HS-27A (cell line): ENCODE measurements around the gene C1QTNF12.
A peak's percentile ranks its signal among the peaks of the same experiment; 100 is the strongest.

Source experiments
- DNase-seq: peaks from one replicate; pipeline ENCODE4 v3.0.0-alpha.2; 2012; ENCODE audit warnings: low read depth, missing footprints

C1QTNF12 gene

DNA sequence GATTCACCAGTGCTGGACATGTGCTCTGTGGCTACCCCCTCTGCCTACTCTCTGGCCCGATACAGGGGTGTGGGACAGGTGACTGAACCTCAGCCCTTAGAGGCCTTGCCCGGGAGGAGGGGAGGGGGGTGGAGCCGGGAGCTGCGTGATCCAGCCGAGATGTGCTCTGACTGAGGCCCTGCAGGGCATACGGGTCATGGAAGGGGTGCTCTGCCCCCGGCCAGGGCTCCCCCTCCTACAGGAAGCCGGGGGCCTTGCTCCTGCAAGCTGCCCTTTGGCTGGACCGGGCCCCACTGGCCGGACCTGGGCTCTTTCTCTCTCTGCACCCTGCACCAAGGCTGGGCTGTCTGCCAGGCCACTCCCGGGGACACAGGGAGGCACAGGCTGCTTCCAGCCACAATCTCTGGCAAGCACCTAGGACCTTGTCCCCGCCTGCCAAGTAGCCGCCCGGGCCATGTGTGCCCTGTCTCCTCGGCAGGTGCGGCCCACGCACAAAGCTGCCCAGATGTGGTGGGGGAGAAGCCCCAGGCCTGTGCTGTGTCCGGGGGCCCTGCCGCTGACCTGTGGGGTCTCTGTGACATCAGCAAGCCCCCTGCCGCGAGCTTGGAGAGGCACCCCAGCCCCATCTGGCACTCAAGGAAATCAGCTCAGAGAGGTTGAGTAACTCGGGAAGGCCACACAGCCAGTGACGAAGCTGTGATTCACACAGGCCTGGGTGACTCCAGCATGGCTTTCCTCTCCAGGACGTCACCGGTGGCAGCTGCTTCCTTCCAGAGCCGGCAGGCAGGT lies 35.2 kb upstream of the C1QTNF12 start:
- no peak for DNase-seq

- DNase-seq: no peak
Observed at GRCh38 chr1:1280782-1281481, 34.4 kb upstream of the C1QTNF12 start.

DNA sequence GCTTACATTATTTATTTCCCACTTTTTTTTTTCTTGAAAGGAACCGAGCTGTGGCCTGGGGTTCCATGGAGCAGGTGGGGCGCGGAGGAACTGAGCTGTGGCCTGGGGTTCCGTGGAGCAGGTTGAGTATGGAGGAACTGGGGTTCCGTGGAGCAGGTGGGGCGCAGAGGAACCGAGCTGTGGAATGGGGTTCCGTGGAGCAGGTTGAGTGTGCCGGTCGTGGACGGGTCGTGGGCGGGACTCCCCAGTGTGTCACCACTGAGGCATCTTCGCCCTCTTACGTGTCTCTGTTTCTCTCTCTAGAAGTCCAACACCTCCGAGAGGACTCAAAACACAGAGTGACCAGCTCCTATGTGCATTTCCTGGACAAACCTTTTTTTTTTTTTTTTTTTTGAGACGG lies 32.5 kb upstream of the C1QTNF12 start:
- no peak for DNase-seq

- DNase-seq: no peak
Observed at GRCh38 chr1:1278620-1279019, 32.1 kb upstream of the C1QTNF12 start.

- no peak for DNase-seq
Observed at GRCh38 chr1:1275836-1276235, 29.3 kb upstream of the C1QTNF12 start.

DNA sequence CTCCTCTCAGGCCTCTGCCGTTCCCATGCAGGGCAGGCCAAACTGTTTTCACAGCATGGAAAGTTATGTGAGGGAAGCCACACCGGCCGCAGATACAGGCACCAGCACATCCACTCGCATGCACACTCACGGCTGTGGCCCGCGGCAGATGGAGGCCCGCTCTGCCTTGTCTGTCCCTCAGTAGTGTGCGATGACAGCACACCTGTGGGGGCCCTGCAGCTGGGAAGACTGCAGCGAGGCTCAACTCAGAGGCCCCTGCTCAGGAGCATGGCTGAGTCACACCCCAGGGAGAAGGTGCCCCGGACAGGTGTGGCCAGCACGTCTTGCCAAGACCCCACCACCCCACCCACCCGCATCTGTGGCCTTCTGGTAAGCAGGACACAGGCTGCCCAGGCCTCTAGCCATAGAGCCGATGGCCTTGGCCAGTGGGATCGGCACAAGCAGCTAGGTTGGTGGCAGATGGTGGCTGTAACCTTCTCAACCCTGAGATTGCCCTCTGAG lies 28.5 kb upstream of the C1QTNF12 start:
- no peak for DNase-seq

GRCh38 chr1:1274299-1274930 lies 27.9 kb upstream of the C1QTNF12 start:
- no peak for DNase-seq

- peak; percentile 61 for DNase-seq
Observed at GRCh38 chr1:1273512-1274298, 27.2 kb upstream of the C1QTNF12 start, which contains the start of gene UBE2J2. Gene UBE2J2 (minus strand): TSS chr1:1273854. CDS start chr1:1267992, 5,862 bp downstream.

- DNase-seq: no peak
Observed at GRCh38 chr1:1273209-1273511, 26.6 kb upstream of the C1QTNF12 start.

DNA sequence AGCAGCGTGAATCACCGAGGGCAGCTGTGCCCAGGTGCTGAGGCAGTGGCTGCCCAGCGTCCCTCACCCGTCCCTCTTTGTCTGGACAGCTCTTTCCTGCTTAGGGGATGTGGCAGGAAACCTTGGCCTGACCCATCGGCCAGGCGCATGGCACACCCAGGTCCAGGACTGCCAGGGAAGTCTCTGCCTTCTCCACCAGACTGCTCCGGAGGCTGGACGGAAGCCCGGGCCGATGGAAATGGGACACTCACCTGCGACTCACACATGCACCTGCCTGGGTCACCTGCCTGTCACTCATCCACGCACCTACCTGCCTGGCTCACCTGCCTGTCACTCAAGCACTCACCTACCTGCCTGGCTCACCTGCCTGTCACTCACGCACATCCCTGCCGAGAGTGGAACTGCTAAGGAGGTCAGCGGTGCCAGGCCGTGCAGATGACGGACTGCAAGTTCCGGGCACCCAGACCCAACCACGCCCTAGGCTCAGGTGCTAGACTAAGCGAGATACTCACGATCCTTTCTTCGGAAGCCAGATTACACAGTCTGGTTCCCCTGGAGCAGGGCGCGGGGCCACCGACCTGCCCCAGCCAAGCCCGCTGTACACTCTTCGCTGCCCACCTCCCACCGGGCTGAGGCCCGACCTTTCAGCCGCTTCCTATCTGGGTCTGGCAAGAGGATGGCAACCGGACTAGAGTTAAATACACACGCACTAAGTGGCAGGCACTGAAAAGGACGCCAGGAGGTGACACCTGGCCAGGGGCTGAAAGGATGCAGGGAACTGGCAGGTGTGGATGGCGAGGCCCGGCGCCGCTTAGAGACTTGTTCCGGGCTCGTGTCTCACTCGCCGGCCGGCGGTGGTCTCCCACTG lies 26.1 kb upstream of the C1QTNF12 start:
- DNase-seq: no peak

DNA sequence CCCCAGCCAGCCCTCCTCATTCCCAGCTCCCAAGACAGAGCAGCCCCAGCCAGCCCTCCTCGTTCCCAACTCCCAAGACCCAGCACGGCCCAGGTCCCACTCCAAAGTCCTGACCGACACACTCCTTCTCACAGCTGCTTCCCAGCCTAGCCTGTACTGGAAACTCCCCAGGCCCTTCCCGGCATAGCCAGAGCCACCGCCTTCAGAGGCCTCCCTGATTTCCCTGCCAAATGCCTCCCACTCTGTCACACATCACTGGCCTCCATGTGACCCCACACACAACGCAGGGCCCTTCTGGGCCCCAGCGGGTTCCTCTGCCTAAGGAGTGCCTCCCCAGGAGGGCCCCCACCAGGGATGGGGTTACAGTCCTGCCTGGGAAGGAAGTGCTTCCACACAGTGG lies 24.3 kb upstream of the C1QTNF12 start:
- no peak for DNase-seq

DNA sequence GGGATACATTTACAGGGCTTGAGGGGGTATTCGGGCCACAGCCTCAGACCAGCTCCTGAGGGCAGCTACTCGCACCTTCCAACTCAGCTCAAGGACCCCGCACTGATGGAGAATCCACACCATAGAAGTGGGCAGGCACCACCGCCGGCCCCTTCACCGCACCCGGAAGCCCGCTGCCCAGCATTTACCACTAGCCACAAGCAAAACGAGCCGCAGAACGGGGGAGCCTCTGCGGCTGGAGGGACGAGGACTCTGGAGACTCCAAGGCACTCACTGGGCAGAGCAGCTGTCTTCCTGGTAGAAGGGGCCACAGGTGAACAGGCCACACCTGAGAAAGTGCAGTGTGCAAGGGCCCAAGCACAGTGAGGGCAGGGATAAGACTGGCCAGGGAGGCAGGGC lies 21.8 kb upstream of the C1QTNF12 start:
- DNase-seq: no peak

- no peak for DNase-seq
Observed at GRCh38 chr1:1267488-1268283, 21.2 kb upstream of the C1QTNF12 start.

DNA sequence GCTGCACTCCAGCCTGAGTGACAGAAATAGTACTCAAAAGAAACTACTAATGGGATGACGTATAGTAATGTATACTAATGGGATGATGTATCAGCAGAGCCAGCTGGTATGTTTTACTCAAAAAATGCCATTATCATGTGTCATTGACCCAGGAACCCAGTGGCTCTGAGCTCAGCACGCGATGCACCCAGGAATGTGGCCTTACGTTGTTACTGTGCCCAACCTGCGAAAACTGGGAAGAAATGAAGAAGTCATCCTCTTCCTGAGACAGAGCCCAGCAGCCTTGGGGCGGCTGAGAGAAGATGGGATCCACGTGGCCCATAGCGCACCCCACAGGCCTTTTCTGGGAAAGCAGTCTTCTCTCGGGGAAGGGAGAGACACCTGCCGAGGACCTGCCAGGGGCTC lies 18.3 kb upstream of the C1QTNF12 start:
- DNase-seq: peak; percentile 99

- no peak for DNase-seq
Observed at GRCh38 chr1:1264026-1264425, 17.5 kb upstream of the C1QTNF12 start.

- DNase-seq: no peak
Observed at GRCh38 chr1:1262758-1263157, 16.2 kb upstream of the C1QTNF12 start.

DNA sequence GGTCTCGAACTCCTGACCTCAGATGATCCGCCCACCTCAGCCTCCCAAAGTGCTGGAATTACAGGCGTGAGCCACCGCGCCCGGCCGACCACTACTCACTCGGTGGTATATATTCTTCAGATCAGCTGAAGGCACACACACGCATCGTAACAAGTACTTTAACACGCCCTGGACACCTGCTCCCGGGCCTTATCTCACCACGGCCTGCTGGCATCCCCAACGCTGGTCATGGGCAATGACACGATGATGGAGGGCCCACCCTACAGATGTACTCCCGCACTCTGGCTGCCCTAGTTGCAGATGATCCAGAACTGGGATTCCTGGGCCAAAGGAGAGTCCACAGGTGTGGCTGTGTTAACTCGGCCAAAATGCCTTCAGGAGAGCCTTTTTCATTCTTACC lies 15.5 kb upstream of the C1QTNF12 start:
- DNase-seq: no peak

DNA sequence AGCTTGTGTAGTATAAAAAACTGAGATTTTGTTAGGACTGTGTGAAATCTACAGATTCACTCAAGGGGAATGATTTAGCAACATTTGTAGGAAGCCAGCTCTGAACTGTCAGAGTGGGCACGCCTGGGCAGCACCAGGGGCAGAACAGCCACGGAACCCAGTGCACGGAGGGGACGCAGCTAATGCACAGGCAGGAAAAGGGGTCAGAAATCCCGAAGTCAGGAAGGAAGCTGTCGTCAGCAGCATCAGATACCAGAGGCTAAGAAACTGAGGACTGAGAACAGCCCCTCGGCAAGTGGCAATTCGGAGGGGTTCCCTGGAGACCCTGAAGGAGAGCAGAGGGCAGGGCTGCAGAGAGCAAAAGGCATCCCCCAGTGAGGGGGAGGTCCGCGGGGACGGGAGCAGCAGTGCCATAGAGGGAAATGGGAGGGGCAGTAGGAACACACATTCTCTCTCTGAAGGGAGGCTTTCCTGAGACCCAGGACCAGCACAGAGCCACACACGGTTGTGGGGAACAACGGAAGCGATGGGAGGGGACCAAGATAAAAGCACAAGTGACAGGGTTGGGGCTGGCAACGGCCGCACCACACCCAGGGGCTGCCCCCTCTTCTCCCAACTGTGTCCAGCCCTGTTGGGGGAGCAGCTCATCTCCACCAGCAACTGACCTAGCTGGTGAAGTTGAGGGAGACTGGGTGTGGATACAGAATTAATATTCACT lies 14.5 kb upstream of the C1QTNF12 start:
- DNase-seq: no peak

GRCh38 chr1:1259951-1260600 lies 13.6 kb upstream of the C1QTNF12 start:
- DNase-seq: no peak
